HG03571 (cell line): ENCODE measurements around the gene ABI3BP.
"Not testable (repeated sequence)": the region's sequence is repeated elsewhere in the genome, so short reads cannot be mapped to it uniquely, and the experiment has no call there.

Experiments
- ATAC-seq: cut with Tn5 transposase; IDR thresholded peaks from one replicate; pipeline ENCODE4 v1.9.1; 2021; ENCODE audit not compliant: unreplicated experiment

The ABI3BP gene

GRCh38 chr3:100993309-100993708 is at the start of gene ABI3BP:
Gene ABI3BP, minus strand, starts transcription at chr3:100993421. Its CDS starts 37 bp downstream, at chr3:100993384.
- no peak for ATAC-seq

GRCh38 chr3:101039285-101039684 is 46.1 kb upstream of the ABI3BP start:
- no peak for ATAC-seq

GRCh38 chr3:101038880-101039279 is 45.7 kb upstream of the ABI3BP start:
- ATAC-seq, result no peak

GRCh38 chr3:101038393-101038792 is 45.2 kb upstream of the ABI3BP start:
- no peak for ATAC-seq

GRCh38 chr3:101037613-101038012 is 44.4 kb upstream of the ABI3BP start:
- ATAC-seq, result no peak

- no peak for ATAC-seq
These were observed 43.5 kb upstream of the ABI3BP start for GRCh38 chr3:101036676-101037075.

- no peak for ATAC-seq
These were observed 43.0 kb upstream of the ABI3BP start for GRCh38 chr3:101036213-101036618.

GRCh38 chr3:101027286-101027685 is 34.1 kb upstream of the ABI3BP start:
- ATAC-seq, result no peak

GRCh38 chr3:101026881-101027280 is 33.7 kb upstream of the ABI3BP start:
- no peak for ATAC-seq

- no peak for ATAC-seq
These were observed 33.0 kb upstream of the ABI3BP start for GRCh38 chr3:101026244-101026643.

- ATAC-seq, result no peak
These were observed 27.3 kb upstream of the ABI3BP start for GRCh38 chr3:101020351-101021015.

GRCh38 chr3:101017017-101017416 is 23.8 kb upstream of the ABI3BP start:
- no peak for ATAC-seq

GRCh38 chr3:101012312-101012711 is 19.1 kb upstream of the ABI3BP start:
- ATAC-seq, result not testable (repeated sequence)

- ATAC-seq, result no peak
These were observed 17.9 kb upstream of the ABI3BP start for GRCh38 chr3:101011136-101011535.

- ATAC-seq, result no peak
These were observed 17.1 kb upstream of the ABI3BP start for GRCh38 chr3:101010296-101010695.

- no peak for ATAC-seq
These were observed 16.2 kb upstream of the ABI3BP start for GRCh38 chr3:101009386-101009785.

- no peak for ATAC-seq
These were observed 5.9 kb upstream of the ABI3BP start for GRCh38 chr3:100999160-100999559.

- no peak for ATAC-seq
These were observed 1.6 kb upstream of the ABI3BP start for GRCh38 chr3:100994809-100995208.

- ATAC-seq, result no peak
These were observed 966 bp upstream of the ABI3BP start for GRCh38 chr3:100994187-100994586.

GRCh38 chr3:100992231-100993012 is 799 bp downstream of the ABI3BP start:
- no peak for ATAC-seq

GRCh38 chr3:100988080-100988479 is 5.1 kb downstream of the ABI3BP start:
- no peak for ATAC-seq

- ATAC-seq, result no peak
These were observed 8.9 kb downstream of the ABI3BP start for GRCh38 chr3:100984308-100984707.
